Type B pancreatic cell (in vitro differentiated cells): ENCODE results near the gene FSTL5. TPM values are rescaled to one million over a fixed set of nuclear protein-coding genes. Genes with fewer than 3 reads are reported as not detected.

Source experiments
- DNase-seq: peaks from one replicate; pipeline ENCODE4 v3.0.0; 2021; ENCODE audit warnings: mixed read lengths; ENCODE audit not compliant: unreplicated experiment; ENCODE audit errors: extremely low spot score
- H3K27ac Mint-ChIP-seq: 2 replicates; pipeline ENCODE4 v1.8.0; 2021; ENCODE audit warnings: mild to moderate bottlenecking, mixed read lengths
- H3K27me3 Mint-ChIP-seq: 2 replicates; pipeline ENCODE4 v1.8.0; 2021; ENCODE audit warnings: mixed read lengths
- H3K36me3 Mint-ChIP-seq: 2 replicates; pipeline ENCODE4 v1.8.0; 2021; ENCODE audit warnings: mixed read lengths
- H3K4me1 Mint-ChIP-seq: one replicate; pipeline ENCODE4 v1.8.0; 2021; ENCODE audit warnings: mixed read lengths; ENCODE audit not compliant: unreplicated experiment
- H3K4me3 Mint-ChIP-seq: 2 replicates; pipeline ENCODE4 v1.8.0; 2021; ENCODE audit warnings: mild to moderate bottlenecking, mixed read lengths
- H3K9me3 Mint-ChIP-seq: 2 replicates; pipeline ENCODE4 v1.8.0; 2021; ENCODE audit warnings: mixed read lengths
- CTCF ChIP-seq: fragments of 200-600 bp; sonication (generic); conservative IDR thresholded peaks from 2 replicates; pipeline ENCODE4 v1.5.0; 2021; ENCODE audit warnings: antibody characterized with exemption, mild to moderate bottlenecking
- total RNA-seq: library from RNA; stranded (reverse); gene quantifications from 2 replicates; pipeline ENCODE4 v1.2.1, GENCODE V29; 2021; ENCODE audit warnings: low replicate concordance

FSTL5 gene
- total RNA-seq, 1 donor from 2014 or later = 3.6 TPM

- H3K27me3 Mint-ChIP-seq = no peaks in the 10 kb centered on the region
- H3K36me3 Mint-ChIP-seq = no peaks in the 10 kb centered on the region
- H3K9me3 Mint-ChIP-seq = no peaks in the 10 kb centered on the region
- no peak overlapping the region for H3K27ac Mint-ChIP-seq
- H3K4me1 Mint-ChIP-seq = no peaks in the 10 kb centered on the region
- no peak for TF ChIP-seq CTCF
- no peak overlapping the region for H3K4me3 Mint-ChIP-seq
- DNase-seq = no peak
Observed at GRCh38 chr4:161359491-161359890, 804.3 kb downstream of the FSTL5 start.

- H3K27me3 Mint-ChIP-seq = no peaks in the 10 kb centered on the region
- H3K9me3 Mint-ChIP-seq = no peaks in the 10 kb centered on the region
- H3K4me1 Mint-ChIP-seq = no peaks in the 10 kb centered on the region
- TF ChIP-seq CTCF = no peak
- H3K36me3 Mint-ChIP-seq = no peaks in the 10 kb centered on the region
- H3K4me3 Mint-ChIP-seq = no peak overlapping the region
- H3K27ac Mint-ChIP-seq = no peak overlapping the region
- no peak for DNase-seq
Observed at GRCh38 chr4:161356351-161356750, 807.4 kb downstream of the FSTL5 start.

GRCh38 chr4:161350946-161351345, 812.9 kb downstream of the FSTL5 start:
- H3K27me3 Mint-ChIP-seq = no peaks in the 10 kb centered on the region
- no peaks in the 10 kb centered on the region for H3K4me1 Mint-ChIP-seq
- no peak overlapping the region for H3K4me3 Mint-ChIP-seq
- no peaks in the 10 kb centered on the region for H3K9me3 Mint-ChIP-seq
- DNase-seq = no peak
- no peak for TF ChIP-seq CTCF
- H3K27ac Mint-ChIP-seq = no peak overlapping the region
- no peaks in the 10 kb centered on the region for H3K36me3 Mint-ChIP-seq

GRCh38 chr4:161345741-161346140, 818.1 kb downstream of the FSTL5 start:
- Mint-ChIP-seq H3K27ac (no peak overlapping the region), H3K27me3 (no peaks in the 10 kb centered on the region)

GRCh38 chr4:161343569-161343950, 820.2 kb downstream of the FSTL5 start:
- Mint-ChIP-seq H3K36me3 (no peaks in the 10 kb centered on the region), H3K27ac (no peak overlapping the region), H3K4me3 (no peak overlapping the region), H3K27me3 (no peaks in the 10 kb centered on the region), H3K9me3 (peaks cover 4% of the 10 kb centered on the region), H3K4me1 (no peaks in the 10 kb centered on the region)
- DNase-seq = no peak
- TF ChIP-seq CTCF = no peak

More at GRCh38 chr4:161345741-161346140, 818.1 kb downstream of the FSTL5 start:
- Mint-ChIP-seq H3K4me3 (no peak overlapping the region), H3K9me3 (no peaks in the 10 kb centered on the region), H3K36me3 (no peaks in the 10 kb centered on the region), H3K4me1 (no peaks in the 10 kb centered on the region)
- DNase-seq = no peak
- TF ChIP-seq CTCF = no peak
